PC-3 (cell line): ENCODE data around the gene TRIM37. TPM values are rescaled to one million over a fixed set of nuclear protein-coding genes. Genes with fewer than 3 reads are reported as not detected.
"Not testable (repeated sequence)": the region's sequence is repeated elsewhere in the genome, so short reads cannot be mapped to it uniquely, and the experiment has no call there.

ENCODE experiments used
- ATAC-seq: fragments of 200-7000 bp; cut with Tn5 transposase; 2 replicates; pipeline ENCODE4 v1.9.1; 2020; ENCODE audit warnings: mild to moderate bottlenecking, moderate library complexity
- BruUV-seq: library from RNA; stranded (reverse); fragments of 400-500 nt; replicated peaks from 2 replicates; lab custom pipeline; 2021; lab: Mats Ljungman, UMichigan
- CTCF ChIA-PET: fragments of 300-600 bp; sonication (Branson Sonifier 250); formaldehyde crosslinking; loops from one replicate; lab custom pipeline; 2022; ENCODE audit warnings: antibody characterized with exemption; lab: Charles Lee
- POLR2A ChIA-PET: fragments of 300-600 bp; sonication (Branson Sonifier 250); formaldehyde crosslinking; loops from one replicate; lab custom pipeline; 2022; ENCODE audit warnings: antibody characterized with exemption; ENCODE audit not compliant: unreplicated experiment; lab: Charles Lee
- DNase-seq: peaks from one replicate; pipeline ENCODE4 v3.0.0-alpha.2; 2015
- H2AFZ ChIP-seq: fragments of 300-600 bp; sonication (generic); 2 replicates; pipeline ENCODE4 v1.6.0; 2016; ENCODE audit warnings: antibody characterized with exemption, low read length
- H3F3A ChIP-seq: fragments of 300-600 bp; sonication (generic); one replicate; pipeline ENCODE4 v1.6.0; 2017; ENCODE audit warnings: antibody characterized with exemption, low read length, control low read depth, mild to moderate bottlenecking; ENCODE audit not compliant: unreplicated experiment
- H3K27ac ChIP-seq: fragments of 300-600 bp; sonication (generic); 2 replicates; pipeline ENCODE4 v1.5.1; 2016; ENCODE audit warnings: mild to moderate bottlenecking, low read length
- H3K27me3 ChIP-seq: fragments of 300-600 bp; sonication (generic); 2 replicates; pipeline ENCODE4 v1.6.1; 2016; ENCODE audit warnings: low read length, mixed read lengths
- H3K36me3 ChIP-seq: fragments of 300-600 bp; sonication (generic); 2 replicates; pipeline ENCODE4 v1.6.1; 2016; ENCODE audit warnings: low read depth, mixed run types, low read length, mixed read lengths
- H3K4me1 ChIP-seq: fragments of 300-600 bp; sonication (generic); 2 replicates; pipeline ENCODE4 v1.5.1; 2016; ENCODE audit warnings: low read length; ENCODE audit not compliant: insufficient read depth
- H3K4me2 ChIP-seq: fragments of 300-600 bp; sonication (generic); 2 replicates; pipeline ENCODE4 v1.6.0; 2016; ENCODE audit warnings: low read length
- H3K4me3 ChIP-seq: fragments of 300-600 bp; sonication (generic); 2 replicates; pipeline ENCODE4 v1.5.1; 2016; ENCODE audit warnings: mild to moderate bottlenecking, low read length, mixed read lengths
- H3K79me2 ChIP-seq: fragments of 300-600 bp; sonication (generic); 2 replicates; pipeline ENCODE4 v1.6.1; 2017; ENCODE audit warnings: low read length, mixed read lengths
- H3K9ac ChIP-seq: fragments of 300-600 bp; sonication (generic); 2 replicates; pipeline ENCODE4 v1.6.0; 2016; ENCODE audit warnings: mild to moderate bottlenecking, low read length
- H3K9me2 ChIP-seq: fragments of 300-600 bp; sonication (generic); replicated peaks from 2 replicates; pipeline ENCODE4 v1.6.1; 2016; ENCODE audit warnings: mixed run types, low read length, mixed read lengths
- H3K9me3 ChIP-seq: fragments of 300-600 bp; sonication (generic); 2 replicates; pipeline ENCODE4 v1.6.1; 2016; ENCODE audit warnings: low read length, mixed read lengths
- H4K20me1 ChIP-seq: fragments of 300-600 bp; sonication (generic); 2 replicates; pipeline ENCODE4 v1.6.1; 2016; ENCODE audit warnings: low read length, mixed read lengths
- CTCF ChIP-seq: fragments of 300-600 bp; sonication (generic); conservative IDR thresholded peaks from 2 replicates; pipeline ENCODE4 v1.5.1; 2017; ENCODE audit warnings: antibody characterized with exemption, low read depth, mild to moderate bottlenecking, low read length
- EZH2 ChIP-seq: fragments of 300-600 bp; sonication (generic); IDR thresholded peaks from one replicate; pipeline ENCODE4 v1.6.1; 2017; ENCODE audit warnings: antibody characterized with exemption, mild to moderate bottlenecking, low read length; ENCODE audit not compliant: unreplicated experiment
- EZH2phosphoT487 ChIP-seq: fragments of 300-600 bp; sonication (generic); IDR thresholded peaks from 2 replicates; pipeline ENCODE4 v1.6.1; 2018; ENCODE audit warnings: mild to moderate bottlenecking, antibody characterized with exemption, low read length, borderline replicate concordance
- intact Hi-C: fragments of 100-400 bp; cut with micrococcal nuclease; formaldehyde crosslinking; loops from 2 replicates; pipeline ENCODE4 v1.9.0; 2023
- total RNA-seq: library from RNA; depleted of rRNA; stranded (reverse); fragments of >200 nt; gene quantifications from 2 replicates; pipeline ENCODE4 v1.2.3, GENCODE V29; 2014

TRIM37 gene
- total RNA-seq, 1 experiment from 2014 or later, result 35.1 TPM

- Histone ChIP-seq H3K79me2 (no peaks in the 10 kb centered on the region), H3K4me3 (no peak overlapping the region), H3K27me3 (no peaks in the 10 kb centered on the region), H3K36me3 (no peaks in the 10 kb centered on the region), H4K20me1 (no peaks in the 10 kb centered on the region), H3K4me2 (no peak overlapping the region), H3K9me3 (no peaks in the 10 kb centered on the region), H3K9me2 (no peaks in the 10 kb centered on the region), H3F3A (no peaks in the 10 kb centered on the region), H3K9ac (no peak overlapping the region), H2AFZ (no peak overlapping the region), H3K4me1 (no peaks in the 10 kb centered on the region), H3K27ac (no peak overlapping the region)
- TF ChIP-seq EZH2 (no peak), EZH2phosphoT487 (no peak), CTCF (no peak)
- CTCF ChIA-PET, result no interaction called here
- DNase-seq, result no peak
- ATAC-seq, result no peak
- BruUV-seq, result no TSS peak
- intact Hi-C loops, result no loop called here
- POLR2A ChIA-PET, result interaction anchor here (0.6 kb wide), 1 partner anchor 453 kb away, joined by 4 read pairs; no protein-coding TSS in a partner anchor
These were observed 140.5 kb downstream of the TRIM37 start for GRCh38 chr17:58966208-58966607.

GRCh38 chr17:58965221-58965620, 141.5 kb downstream of the TRIM37 start:
- Histone ChIP-seq H3K9ac (no peak overlapping the region), H3K9me3 (no peaks in the 10 kb centered on the region), H3K9me2 (no peaks in the 10 kb centered on the region), H3K27ac (no peak overlapping the region), H3K27me3 (no peaks in the 10 kb centered on the region), H4K20me1 (no peaks in the 10 kb centered on the region), H3K4me1 (0 out of 2 replicates have a peak, but pooled peaks cover 3% of the 10 kb centered on the region), H3K4me2 (no peak overlapping the region), H3K36me3 (no peaks in the 10 kb centered on the region), H3K4me3 (no peak overlapping the region), H2AFZ (no peak overlapping the region), H3F3A (no peaks in the 10 kb centered on the region), H3K79me2 (no peaks in the 10 kb centered on the region)
- ATAC-seq (no peak), DNase-seq (no peak)
- POLR2A ChIA-PET, result no interaction called here
- intact Hi-C loops, result no loop called here
- TF ChIP-seq EZH2phosphoT487, result no peak
- no peak for TF ChIP-seq EZH2
- TF ChIP-seq CTCF, result no peak
- no TSS peak for BruUV-seq
- CTCF ChIA-PET, result no interaction called here

GRCh38 chr17:58960068-58960467, 146.6 kb downstream of the TRIM37 start:
- Histone ChIP-seq H3K4me1 (peaks cover 19% of the 10 kb centered on the region), H3K27me3 (no peaks in the 10 kb centered on the region), H4K20me1 (no peaks in the 10 kb centered on the region), H3K4me2 (peak overlapping the region; percentile 43), H3K4me3 (no peak overlapping the region), H3K9ac (no peak overlapping the region), H3K27ac (no peak overlapping the region), H3K79me2 (no peaks in the 10 kb centered on the region), H2AFZ (0 out of 2 replicates have a peak overlapping the region, but pooled peaks have one; percentile 1), H3F3A (no peaks in the 10 kb centered on the region), H3K9me3 (no peaks in the 10 kb centered on the region), H3K9me2 (no peaks in the 10 kb centered on the region), H3K36me3 (no peaks in the 10 kb centered on the region)
- DNase-seq, result peak; percentile 87
- intact Hi-C loops, result loop anchor here (1.0 kb wide), 2 partner anchors 41 to 249 kb away; no protein-coding TSS in a partner anchor
- ChIA-PET POLR2A (no interaction called here), CTCF (interaction anchor here (1.0 kb wide), 2 partner anchors 45 to 249 kb away, joined by 3 read pairs; no protein-coding TSS in a partner anchor)
- BruUV-seq, result no TSS peak
- TF ChIP-seq EZH2phosphoT487, result no peak
- TF ChIP-seq CTCF, result peak; percentile 68
- ATAC-seq, result peak; percentile 65

GRCh38 chr17:58957725-58958073, 149.0 kb downstream of the TRIM37 start:
- H3K9me3 ChIP-seq, H3K27ac ChIP-seq, H3K9ac ChIP-seq, H3K4me3 ChIP-seq, H3K27me3 ChIP-seq, H4K20me1 ChIP-seq, H3K36me3 ChIP-seq, BruUV-seq, H3F3A ChIP-seq, intact Hi-C loops, H3K9me2 ChIP-seq, H3K4me2 ChIP-seq, H2AFZ ChIP-seq, DNase-seq, CTCF ChIA-PET, POLR2A ChIA-PET, H3K79me2 ChIP-seq, ATAC-seq: not testable (repeated sequence)
- H3K4me1 ChIP-seq, result peaks cover 19% of the 10 kb centered on the region
